Embryonic facial prominence (tissue), 1 donor: ENCODE results near the gene ADAP1.
"Not testable (repeated sequence)": the region's sequence is repeated elsewhere in the genome, so short reads cannot be mapped to it uniquely, and the experiment has no call there.

Experiments
- DNase-seq: peaks from one replicate; pipeline ENCODE4 v3.0.0-alpha.2; 2016; ENCODE audit errors: extremely low spot score

Gene ADAP1

DNA sequence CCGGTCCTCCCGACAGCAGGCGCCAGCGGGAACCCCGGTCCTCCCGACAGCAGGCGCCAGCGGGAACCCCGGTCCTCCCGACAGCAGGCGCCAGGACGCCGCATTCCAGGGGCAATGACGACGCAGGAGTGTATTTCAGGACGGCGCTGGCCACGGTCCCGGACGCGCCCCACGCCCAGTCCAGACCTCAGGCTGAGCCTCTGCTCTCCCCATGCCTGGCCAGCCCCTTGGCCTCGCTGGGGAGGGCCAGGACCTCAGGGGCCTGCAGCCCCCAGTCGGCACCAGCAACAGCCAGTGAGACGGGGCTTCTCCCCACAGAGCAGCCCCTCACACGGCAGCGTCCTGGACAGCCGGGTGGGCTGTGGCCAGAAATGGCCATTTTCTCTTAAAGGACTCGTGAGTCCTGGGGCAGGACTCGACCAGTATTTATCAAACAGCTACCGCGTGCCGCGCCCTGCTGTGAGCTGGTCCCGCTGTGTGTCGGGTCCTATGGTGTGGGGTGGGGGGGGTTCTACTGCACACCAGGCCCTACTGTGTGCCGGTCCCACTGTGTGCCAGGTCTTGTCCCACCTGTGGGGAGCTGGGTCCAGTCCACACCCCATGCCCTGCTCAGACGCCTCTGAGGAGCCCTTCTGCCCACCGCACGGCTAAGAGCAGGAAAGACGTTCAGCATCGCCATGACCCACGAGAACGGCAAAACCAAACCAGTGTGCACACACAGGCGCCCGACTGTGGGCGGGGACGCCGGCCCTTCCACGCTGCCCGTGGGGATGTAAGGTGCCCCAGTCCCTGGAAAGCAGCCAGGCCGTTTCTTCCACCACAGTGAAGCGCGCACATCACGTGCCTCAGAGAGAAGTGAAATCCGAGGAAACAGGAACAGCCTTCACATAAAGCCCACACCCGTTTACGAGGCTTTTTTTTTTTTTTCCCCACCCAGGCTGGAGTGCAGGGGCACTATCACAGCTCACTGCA lies 44.8 kb downstream of the ADAP1 start:
- no peak for DNase-seq

DNA sequence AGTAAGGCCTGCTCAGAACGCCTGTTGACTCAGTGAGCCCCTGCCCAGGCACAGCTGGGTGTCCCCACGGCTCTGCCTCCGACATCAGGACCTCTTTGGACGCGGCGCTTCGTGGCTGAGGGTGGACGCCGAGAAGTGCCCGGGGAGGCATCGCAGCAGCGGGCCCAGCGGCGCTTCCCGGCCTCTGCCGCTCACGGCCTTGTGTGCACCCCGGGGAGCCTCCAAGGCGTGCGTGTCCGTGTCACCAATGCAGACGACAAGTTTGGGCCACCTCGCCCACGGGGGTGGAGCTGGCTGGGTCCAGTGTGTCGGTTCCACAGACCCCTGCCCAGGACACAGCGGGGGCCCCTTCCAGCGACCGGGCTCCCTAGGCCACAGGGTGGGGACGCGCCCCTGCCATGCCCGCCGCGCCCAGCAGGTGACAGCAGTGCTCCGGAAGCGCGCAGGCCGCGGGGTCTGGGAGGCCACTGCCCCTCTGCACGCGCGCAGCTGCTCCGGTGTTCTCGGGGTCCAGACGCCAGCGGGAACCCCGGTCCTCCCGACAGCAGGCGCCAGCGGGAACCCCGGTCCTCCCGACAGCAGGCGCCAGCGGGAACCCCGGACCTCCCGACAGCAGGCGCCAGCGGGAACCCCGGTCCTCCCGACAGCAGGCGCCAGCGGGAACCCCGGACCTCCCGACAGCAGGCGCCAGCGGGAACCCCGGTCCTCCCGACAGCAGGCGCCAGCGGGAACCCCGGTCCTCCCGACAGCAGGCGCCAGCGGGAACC lies 45.7 kb downstream of the ADAP1 start:
- not testable (repeated sequence) for DNase-seq

DNA sequence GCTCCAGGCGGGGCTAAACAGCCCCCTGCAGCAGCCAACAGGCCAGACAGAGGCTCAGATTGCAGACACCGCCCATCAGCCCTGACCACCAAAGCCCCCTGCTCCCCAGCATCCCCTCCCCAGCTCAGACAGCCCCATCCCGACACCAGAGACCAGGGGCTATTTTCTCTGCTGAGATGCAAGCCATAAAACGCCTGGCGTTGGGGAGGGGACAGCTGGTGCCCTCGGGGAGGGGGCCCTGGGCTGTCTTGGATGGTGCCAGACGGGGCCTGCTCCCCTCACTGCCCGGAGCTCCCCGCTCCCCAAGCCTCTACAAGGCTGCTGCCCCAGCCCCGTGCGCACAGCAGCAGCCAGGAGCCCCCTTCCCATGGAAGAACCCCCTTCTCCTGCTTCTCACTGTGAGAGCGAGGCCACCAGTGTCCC lies 46.3 kb downstream of the ADAP1 start:
- no peak for DNase-seq

DNA sequence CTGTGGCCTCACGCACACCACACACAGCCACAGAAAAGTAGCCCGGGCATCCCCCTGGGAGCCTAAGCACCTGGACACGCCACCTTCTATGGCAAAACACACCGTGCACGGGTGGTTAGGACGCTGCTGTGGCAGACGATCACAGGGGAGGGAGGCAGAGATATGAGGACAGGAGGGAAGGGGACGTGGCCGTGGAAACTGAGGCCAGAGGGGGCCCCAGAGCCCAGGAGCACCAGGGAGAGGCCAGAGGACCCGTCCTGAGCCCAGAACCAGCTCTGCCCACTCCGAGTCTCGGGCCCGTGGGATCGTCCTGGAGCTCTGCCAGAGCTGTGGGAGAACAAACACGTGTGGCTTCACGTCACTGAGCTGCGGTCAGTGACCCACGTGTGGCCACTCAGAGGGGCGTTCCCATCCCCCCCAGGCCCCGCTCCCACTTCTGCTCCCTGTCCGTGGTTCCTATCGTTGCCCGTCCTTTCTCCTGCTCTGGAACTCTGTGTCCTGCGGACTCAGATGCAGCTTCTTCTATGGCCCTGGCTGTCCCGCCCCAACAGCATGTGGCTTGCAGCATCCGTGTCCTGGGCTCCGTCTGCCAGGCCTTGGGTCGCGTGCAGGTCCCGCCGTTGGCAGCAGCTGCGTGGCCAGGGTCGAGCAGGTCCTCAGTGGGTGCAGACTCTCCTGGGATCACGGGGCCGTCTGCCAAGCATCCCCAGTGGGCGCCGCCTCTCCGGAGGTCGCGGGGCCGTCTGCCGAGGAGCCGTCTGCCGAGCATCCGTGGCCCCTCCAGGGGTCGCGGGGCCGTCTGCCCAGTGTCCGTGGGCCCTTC lies 47.1 kb downstream of the ADAP1 start:
- no peak for DNase-seq

DNA sequence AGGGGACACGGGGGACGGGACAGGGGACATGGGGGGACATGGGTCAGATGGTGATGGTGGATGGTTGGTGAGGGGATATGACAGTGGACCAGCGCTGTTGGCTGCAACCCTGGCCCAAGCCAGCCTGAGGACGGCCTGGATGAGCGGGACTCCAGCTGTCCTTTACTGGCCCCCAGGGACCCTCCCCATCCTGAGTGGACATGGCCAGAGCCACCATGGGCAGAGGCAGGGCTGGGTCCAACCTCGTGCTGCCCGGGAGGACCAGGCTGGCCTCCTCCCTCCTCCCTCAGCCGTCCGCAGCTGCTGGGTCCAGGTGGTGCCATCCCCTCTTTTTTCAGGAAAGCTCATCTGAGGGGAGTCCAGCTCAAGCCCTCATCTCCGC lies 47.7 kb downstream of the ADAP1 start:
- DNase-seq = no peak

DNA sequence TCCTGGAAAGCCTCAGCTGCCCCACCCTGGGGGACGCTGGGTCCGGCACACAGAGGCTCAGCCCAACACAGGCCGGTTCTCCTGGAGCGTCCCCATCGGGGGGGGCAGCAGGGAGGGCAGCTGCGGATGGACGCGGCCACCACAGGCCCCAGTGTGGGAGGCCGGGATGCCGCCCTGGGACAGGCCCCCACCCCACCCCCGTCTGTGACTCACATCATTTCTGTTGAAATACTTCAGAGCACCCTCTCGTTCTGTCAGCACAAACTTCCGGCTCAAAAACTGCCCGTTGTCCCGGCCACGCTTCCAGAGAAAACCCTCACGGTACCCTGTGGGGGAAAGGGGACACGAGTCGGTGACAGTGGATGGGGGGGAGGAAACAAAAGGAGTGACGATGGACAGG lies 49.6 kb downstream of the ADAP1 start:
- DNase-seq = no peak

DNA sequence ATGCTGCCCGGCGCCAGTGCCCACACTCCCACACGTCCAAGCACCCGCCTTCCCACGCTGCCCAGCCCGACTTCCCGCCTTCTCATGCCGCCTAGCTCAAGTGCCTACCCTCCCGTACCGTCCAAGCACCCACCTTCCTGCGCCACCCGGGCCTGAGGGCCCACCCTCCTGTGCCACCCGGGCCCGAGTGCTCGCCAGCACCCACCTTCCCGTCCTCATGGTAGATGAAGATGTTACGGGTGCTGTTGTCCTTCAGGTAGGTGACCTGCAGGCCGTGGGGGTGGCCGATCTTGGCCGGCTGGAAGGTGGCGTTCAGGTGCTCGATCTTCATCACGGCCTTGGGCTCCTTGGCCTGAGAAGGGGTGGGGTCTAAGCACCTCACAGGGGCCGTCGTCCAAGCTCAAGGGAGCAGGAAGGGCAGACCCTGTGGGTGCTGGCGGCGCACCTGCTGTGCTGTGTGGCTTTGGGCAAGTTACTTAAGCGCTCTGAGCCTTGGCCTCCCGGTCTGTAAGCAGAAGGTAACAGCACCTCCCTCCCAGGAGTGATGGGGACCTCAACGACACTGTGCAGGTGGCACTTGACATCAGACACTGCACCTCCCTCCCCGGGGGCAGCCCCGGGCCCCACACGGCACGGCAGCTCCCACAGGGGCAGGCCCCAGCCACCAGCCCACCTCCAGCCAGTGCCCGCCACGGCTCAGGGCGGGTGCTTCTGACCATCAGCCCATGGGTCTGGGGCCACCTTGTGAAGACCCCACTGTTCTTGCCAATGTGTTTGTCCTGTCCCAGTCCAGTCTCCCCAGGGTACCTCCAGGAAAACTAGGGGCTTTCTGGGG lies 50.3 kb downstream of the ADAP1 start:
- no peak for DNase-seq

DNA sequence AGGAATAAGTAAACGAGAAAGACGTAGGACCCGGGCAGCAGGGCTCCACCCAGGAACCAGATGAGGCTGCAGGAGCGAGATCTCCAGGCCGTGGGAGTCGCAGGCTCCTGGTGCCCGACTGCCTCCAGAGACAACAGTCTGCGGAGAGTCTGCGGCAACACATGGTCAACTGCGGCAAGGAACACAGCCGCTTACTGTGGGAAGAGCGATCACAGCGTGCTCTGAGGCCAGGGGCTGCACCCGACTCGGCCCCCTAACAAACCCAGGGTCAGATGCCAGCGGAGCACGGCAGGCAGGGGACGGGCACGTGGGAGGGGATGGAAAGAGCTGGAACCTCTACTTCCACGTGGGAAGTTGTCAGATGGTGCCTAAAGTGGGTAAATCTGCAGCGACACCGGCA lies 51.5 kb downstream of the ADAP1 start:
- no peak for DNase-seq

DNA sequence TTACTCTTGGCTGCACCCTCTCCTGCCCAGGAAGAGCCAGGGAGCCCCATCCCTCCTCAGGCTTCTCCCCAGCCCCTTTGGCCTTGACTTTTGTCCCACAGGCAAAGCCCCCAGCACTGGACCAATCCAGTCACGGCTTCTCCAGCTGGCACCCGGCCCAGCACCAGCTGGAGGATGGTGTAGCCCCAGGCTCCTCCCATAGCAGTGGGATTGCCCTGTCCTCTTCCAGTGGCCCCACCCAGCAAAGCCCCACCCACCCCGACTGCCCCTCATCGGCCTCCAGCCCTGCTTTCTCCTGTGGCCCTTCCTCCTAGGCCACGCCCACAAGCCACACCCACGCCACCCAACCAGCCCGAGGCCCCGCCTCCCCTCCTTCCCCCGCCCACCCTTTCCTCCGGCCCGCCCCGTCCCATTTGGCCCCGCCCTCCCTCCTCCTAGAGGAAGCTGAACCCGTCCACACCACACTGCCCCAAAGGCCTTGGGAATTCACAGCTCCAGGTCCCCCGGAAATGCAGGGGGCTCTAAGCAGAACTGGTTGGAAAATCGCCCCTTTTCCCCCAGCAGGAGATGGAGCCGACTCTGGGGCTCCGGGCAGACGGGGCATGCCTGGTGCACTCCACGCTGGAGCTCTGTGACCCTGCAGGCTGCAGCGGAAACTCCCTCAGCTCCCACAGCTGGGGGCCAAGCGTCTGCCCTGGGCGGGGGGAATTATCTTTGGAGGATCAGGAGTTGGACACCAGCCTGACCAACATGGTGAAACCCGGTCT lies 52.9 kb downstream of the ADAP1 start:
- no peak for DNase-seq

DNA sequence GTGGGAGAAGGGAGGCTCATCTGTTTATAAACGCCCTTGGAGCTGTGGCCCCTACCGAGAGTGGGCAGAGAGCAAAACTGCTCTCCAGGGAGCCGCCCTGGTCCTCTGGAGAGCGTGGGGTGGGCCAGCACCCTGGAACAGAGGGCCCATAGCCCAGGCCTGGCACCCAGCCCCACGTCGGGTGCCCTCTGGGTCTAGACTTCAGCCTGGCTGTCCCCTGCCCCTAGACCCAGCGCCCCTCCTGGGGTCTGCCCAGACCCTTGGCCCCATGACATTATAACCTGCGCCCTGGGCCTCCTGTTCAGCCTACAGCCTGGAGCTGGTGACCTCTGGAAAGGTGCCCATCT lies 53.5 kb downstream of the ADAP1 start:
- no peak for DNase-seq

DNA sequence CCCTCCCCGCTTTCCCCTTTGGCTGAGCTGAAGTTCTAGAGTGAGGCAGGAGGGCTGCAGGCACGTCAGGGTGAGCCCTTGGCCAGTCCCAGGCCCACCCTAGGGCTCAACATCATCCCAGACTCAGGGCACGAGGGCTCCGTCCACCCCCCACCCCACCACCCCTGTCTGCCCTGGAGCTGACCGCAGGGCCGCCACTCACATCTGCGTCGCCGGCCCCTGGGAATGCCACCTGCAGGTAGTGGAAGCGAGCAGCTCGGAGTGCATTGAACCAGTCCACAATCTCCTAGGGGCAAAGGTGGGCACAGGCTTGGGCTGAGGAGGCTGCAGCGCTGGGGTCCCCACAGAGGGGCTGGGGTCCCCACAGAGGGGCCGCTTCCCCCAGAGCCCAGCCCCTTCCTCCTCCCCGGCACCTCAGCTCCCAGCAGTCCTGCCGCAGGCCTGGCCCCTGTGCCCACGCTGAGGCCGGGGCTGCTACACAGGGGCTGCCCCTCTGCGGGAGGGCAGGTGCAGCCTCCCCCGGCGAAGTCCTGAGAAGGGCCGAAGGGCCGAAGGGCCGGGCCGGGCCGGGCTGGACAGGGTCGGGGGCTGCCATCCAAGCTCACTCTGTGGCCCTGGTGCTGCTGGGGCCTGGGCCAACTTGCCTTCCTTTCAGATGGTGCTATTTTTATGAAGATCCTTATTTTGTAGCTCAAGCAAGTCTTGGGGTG lies 54.0 kb downstream of the ADAP1 start:
- no peak for DNase-seq

DNA sequence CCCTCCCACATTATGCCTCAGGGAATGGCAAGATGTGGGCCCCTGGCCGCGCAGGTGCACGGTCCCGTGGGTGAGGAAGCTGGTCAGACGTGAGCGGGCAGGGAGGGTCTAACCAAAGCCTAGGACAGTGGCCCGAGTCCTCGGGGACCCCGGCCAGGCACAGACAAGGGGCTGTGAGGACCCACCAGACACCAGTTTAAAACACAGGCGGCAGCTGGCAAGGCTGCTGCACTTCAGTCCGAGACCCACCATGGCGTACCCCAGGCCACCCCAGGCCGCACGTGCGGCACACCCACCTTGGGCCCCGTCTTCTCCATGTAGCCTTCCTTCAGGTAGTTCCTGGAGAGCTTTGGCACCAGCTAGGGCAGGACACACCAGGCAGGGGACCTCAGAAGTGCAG lies 54.7 kb downstream of the ADAP1 start:
- no peak for DNase-seq

DNA sequence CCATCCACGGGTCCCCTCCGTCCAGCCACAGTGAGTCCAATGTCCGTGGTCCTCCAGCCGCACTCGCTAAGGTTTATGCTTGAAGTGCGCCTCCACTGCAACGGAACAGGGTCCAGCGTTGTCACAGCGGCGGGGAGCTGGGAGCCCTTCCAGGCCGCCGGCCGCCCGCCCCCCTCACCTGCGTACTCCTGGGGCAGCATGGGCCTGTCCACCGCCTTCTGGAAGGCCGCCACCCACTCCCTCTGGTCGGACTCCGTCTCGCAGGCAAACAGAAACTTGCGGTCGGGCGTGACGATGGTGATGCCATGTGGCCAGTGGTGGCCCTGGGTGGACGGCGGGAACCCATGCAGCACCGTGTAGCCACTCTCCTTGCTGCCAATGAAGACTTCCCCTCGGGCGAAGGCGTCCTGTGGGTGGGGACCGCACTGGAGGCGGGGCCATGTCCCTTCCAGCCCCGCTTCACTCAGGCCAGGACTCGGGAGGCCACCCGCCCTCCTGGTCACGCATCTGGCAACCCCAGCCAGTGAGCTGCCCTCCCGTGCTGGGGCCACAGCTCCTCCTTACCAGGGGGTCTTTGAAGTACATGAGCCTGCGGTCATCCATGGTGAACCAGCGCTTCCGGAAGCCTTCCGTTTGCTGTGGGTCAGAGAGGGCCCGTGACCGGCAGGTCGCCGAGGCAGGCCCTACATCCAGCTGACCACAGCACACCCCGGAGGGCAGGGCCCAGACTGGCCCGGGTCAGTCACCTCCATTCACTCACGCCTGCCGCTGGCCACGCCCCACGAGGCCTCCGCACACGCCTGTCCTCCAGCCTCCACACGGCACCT lies 55.4 kb downstream of the ADAP1 start:
- DNase-seq = no peak

DNA sequence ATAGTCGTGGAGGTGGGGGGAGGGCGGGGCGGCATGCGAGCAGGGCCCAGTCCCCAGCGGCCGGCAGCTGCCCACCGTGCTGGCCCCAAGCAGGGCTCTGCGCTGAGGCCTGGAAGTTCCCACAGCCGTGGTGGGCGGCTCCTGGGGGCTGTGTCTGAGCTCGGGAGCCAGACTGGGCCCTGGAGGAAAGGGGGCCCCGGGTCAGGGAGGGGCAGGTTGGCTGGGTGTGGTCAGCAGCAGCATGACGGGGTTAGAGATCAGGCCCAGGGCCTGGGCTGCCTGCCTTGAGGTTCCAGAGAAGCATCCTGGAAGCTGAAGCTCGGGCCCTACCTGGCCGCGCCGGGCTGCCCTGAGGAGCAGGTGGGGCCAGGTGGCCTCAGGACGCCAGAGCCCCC lies 56.0 kb downstream of the ADAP1 start:
- DNase-seq = no peak

DNA sequence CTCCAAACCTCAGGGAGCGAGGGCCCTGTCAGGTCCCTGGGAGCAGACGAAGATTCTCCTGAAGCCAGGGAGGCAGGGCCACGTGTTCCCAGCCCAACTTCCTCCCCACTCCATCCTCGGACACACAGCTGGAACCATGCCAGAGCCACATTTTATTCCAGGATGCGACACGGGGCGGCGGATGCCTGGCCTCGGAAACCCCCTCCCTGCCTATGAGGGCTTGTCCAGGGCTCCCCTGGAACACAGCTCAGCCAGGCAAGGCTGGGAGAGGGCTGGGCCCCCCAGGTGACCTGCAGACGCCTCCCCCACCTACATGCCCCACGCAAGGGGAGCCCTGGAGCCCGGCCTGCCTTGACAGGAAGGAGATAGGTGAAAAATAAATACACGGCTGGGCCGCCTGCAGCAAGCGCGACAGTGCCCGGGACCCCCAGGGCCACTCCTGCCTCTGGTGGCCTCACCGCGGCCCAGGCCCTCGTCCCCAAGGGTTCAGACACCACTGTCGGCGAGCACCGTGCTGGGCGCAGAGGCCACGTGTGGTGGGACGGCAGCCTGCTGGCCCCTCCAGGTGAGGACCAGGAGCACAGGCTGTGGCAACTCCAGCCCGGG lies 56.6 kb downstream of the ADAP1 start:
- DNase-seq = no peak

DNA sequence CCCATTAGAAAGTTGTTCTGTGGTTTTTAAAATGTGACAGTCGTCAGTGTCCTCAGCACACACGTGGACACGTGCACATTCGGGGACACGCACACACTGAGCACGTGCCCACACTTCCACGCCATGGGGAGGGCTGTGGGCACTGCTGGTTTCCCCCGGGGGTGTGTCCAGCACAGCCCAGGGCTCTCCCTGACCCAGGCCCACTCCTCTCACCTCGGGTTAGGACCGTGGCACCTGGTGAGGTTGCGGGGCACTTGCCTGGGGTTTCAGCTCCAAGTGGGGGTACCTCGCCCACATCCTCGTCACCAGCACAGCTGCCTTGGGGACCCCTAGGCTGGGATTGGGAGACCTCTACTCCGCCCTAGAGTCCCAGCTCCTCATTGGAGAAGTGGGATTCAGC lies 57.4 kb downstream of the ADAP1 start:
- no peak for DNase-seq

DNA sequence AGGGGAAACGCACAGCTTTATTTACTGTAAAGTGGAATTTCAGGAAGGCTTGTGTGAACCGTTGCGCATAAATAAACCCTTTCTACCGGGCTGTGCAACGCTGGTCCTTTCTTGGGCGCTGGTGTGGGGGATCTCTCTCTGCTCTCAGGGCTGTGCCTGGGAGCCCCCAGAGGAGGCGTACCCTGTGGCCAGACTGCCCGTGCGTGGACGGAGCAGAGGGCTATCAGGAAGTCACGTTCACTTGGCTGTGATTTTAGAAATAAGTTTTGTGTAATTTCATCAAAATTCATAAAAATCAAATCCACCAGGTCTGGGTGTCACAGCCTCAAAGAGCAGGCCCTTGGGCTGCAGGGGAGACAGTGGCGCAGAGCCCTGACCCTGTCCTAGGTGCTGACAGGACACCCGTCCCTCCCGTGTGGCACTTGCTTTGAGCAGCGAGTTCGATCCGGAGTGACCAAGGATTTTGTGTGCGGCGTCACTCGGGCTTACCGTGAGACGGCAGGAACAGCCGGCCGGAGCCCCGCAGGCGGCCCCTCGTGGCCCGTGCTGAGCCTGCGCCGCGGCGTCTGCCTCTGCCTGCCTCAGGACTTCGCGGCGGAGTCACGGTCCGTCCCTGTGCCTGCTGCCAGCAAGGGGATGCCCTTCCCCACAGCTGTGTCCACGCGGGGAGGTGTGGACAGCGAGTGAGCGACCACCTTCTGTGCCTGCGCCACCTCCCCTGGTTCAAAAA lies 58.0 kb downstream of the ADAP1 start:
- DNase-seq = no peak
